HepG2 (cell line): Measurements from ENCODE around the gene ATP23. TPM values are rescaled to one million over a fixed set of nuclear protein-coding genes. Genes with fewer than 3 reads are reported as not detected.

ENCODE experiments used
- ATM ChIP-seq: fragments of 450-650 bp; IDR thresholded peaks from 2 replicates; pipeline ENCODE4 v1.7.1; 2017; ENCODE audit warnings: mild to moderate bottlenecking, borderline replicate concordance
- MEIS1 ChIP-seq: sonication (generic); formaldehyde crosslinking; IDR thresholded peaks from 2 replicates; pipeline ENCODE4 v1.9.0; 2021; ENCODE audit warnings: mild to moderate bottlenecking, missing genetic modification reagents, moderate library complexity, borderline replicate concordance
- NAIF1 ChIP-seq: sonication (generic); formaldehyde crosslinking; IDR thresholded peaks from 2 replicates; pipeline ENCODE4 v1.5.0; 2020; ENCODE audit warnings: mild to moderate bottlenecking, missing genetic modification reagents, borderline replicate concordance
- PLRG1 ChIP-seq: fragments of 450-650 bp; conservative IDR thresholded peaks from 2 replicates; pipeline ENCODE4 v1.6.1; 2016
- POLR2AphosphoS5 ChIP-seq: IDR thresholded peaks from 2 replicates; pipeline ENCODE4 v1.6.1; 2012; ENCODE audit warnings: low read depth, low read length
- POLR2G ChIP-seq: fragments of 200-400 bp; formaldehyde crosslinking; IDR thresholded peaks from 2 replicates; pipeline ENCODE4 v1.6.1; 2018; ENCODE audit warnings: mild to moderate bottlenecking, low read depth, low read length, moderate library complexity
- PRDM15 ChIP-seq: sonication (generic); formaldehyde crosslinking; IDR thresholded peaks from 2 replicates; pipeline ENCODE4 v1.4.0; 2020; ENCODE audit warnings: missing genetic modification reagents
- RBAK ChIP-seq: sonication (generic); formaldehyde crosslinking; IDR thresholded peaks from 2 replicates; pipeline ENCODE4 v1.5.1; 2020; ENCODE audit warnings: mild to moderate bottlenecking, missing genetic modification reagents
- RERE ChIP-seq: IDR thresholded peaks from 2 replicates; pipeline ENCODE4 v1.6.1; 2016; ENCODE audit warnings: low read depth, missing genetic modification reagents, missing compliant biosample characterization
- SKIL ChIP-seq: sonication (generic); formaldehyde crosslinking; IDR thresholded peaks from 2 replicates; pipeline ENCODE4 v1.8.0; 2022; ENCODE audit warnings: missing genetic modification reagents, mild to moderate bottlenecking, moderate library complexity, borderline replicate concordance
- STAT5B ChIP-seq: sonication (generic); formaldehyde crosslinking; IDR thresholded peaks from 2 replicates; pipeline ENCODE4 v1.4.0; 2020; ENCODE audit warnings: missing genetic modification reagents
- ZNF446 ChIP-seq: sonication (generic); formaldehyde crosslinking; IDR thresholded peaks from 2 replicates; pipeline ENCODE4 v1.5.0; 2020; ENCODE audit warnings: mild to moderate bottlenecking, missing genetic modification reagents
- ZNF883 ChIP-seq: sonication (generic); formaldehyde crosslinking; IDR thresholded peaks from 2 replicates; pipeline ENCODE4 v1.5.1; 2020; ENCODE audit warnings: mild to moderate bottlenecking, missing genetic modification reagents; ENCODE audit errors: not compliant biosample characterization
- polyA plus RNA-seq, 8 experiments: library from polyadenylated mRNA; depleted of rRNA in 3 of 8; stranded (reverse) in 7 of 8; unstranded in 1 of 8; fragments of >200 nt; fragmentation: Illumina TruSeq in 4 of 8; extraction: Trizol in 4 of 8; gene quantifications; 2 replicates each; pipeline versions ENCODE4 v1.2.1 to v1.2.3, GENCODE V29; 2011 to 2016; ENCODE audit warnings: low read depth in 4 of 8, missing spikeins in 1 of 8, mixed read lengths in 1 of 8; ENCODE audit not compliant: insufficient read depth in 1 of 8
- total RNA-seq, 5 experiments: library from RNA; depleted of rRNA; stranded (reverse); fragments of >200 nt; fragmentation: Illumina TruSeq; extraction: Trizol; gene quantifications; 2 replicates each; pipeline ENCODE4 v1.2.3, GENCODE V29; 2016; ENCODE audit warnings: low read depth in 1 of 5
- TF ChIP-seq, protein P1 (sequence below): sonication (generic); formaldehyde crosslinking; IDR thresholded peaks from 2 replicates; pipeline ENCODE4 v1.4.0; 2020; ENCODE audit warnings: mild to moderate bottlenecking, missing genetic modification reagents

Gene ATP23
- total and polyA plus RNA-seq, 2 of the 13 experiments (the other 11 are each of a cell fraction or from before 2014, with no cell fraction given): 12.1 to 14.7 TPM

GRCh38 chr12:57941165-57941894 lies at the start of gene ATP23 (continued):
- peak; percentile 57; the same call in 1 of the 2 replicates for TF ChIP-seq SKIL
- TF ChIP-seq POLR2G: peak; percentile 91
- no peak for TF ChIP-seq ZNF883
- no peak for TF ChIP-seq NAIF1
- no peak for TF ChIP-seq STAT5B (CRISPR knock-in tag)
- no peak for TF ChIP-seq PLRG1
- no peak for TF ChIP-seq ZNF446 (CRISPR knock-in tag)
- no peak for TF ChIP-seq PRDM15 (CRISPR knock-in tag)
- 0 out of 2 replicates have a peak, but pooled peaks have one; percentile 25 for TF ChIP-seq RERE (CRISPR knock-in tag)
- TF ChIP-seq RBAK (CRISPR knock-in tag): no peak
- TF ChIP-seq POLR2AphosphoS5: peak; percentile 89
- TF ChIP-seq, protein P1, sequence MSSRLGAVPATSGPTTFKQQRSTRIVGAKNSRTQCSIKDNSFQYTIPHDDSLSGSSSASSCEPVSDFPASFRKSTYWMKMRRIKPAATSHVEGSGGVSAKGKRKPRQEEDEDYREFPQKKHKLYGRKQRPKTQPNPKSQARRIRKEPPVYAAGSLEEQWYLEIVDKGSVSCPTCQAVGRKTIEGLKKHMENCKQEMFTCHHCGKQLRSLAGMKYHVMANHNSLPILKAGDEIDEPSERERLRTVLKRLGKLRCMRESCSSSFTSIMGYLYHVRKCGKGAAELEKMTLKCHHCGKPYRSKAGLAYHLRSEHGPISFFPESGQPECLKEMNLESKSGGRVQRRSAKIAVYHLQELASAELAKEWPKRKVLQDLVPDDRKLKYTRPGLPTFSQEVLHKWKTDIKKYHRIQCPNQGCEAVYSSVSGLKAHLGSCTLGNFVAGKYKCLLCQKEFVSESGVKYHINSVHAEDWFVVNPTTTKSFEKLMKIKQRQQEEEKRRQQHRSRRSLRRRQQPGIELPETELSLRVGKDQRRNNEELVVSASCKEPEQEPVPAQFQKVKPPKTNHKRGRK: no peak
- TF ChIP-seq MEIS1 (CRISPR knock-in tag): no peak
- no peak for TF ChIP-seq ATM
